GM13976 (cell line): ENCODE measurements around the gene HDHD3.

ENCODE experiments used
- DNase-seq: peaks from one replicate; pipeline ENCODE4 v3.0.0; 2012; ENCODE audit warnings: low spot score
- CTCF ChIP-seq: IDR thresholded peaks from 2 replicates; pipeline ENCODE4 v1.5.1; 2012; ENCODE audit warnings: borderline replicate concordance, mild to moderate bottlenecking; ENCODE audit not compliant: insufficient read depth; ENCODE audit errors: extremely low read depth, missing control alignments, control extremely low read depth
- in situ Hi-C: fragments of 300-500 bp; cut with MboI; formaldehyde crosslinking; loops from one replicate; pipeline ENCODE4 v1.12.0; 2022; ENCODE audit warnings: low sequenced_read_pairs, mixed read lengths, inconsistent platforms; ENCODE audit not compliant: unreplicated experiment

The HDHD3 gene

GRCh38 chr9:113343732-113344231, 33.0 kb downstream of the HDHD3 start:
- in situ Hi-C loops, result no loop called here
- TF ChIP-seq CTCF, result no peak
- DNase-seq, result no peak

GRCh38 chr9:113341712-113342410, 34.9 kb downstream of the HDHD3 start:
- no peak for TF ChIP-seq CTCF
- in situ Hi-C loops, result no loop called here
- no peak for DNase-seq

GRCh38 chr9:113340011-113340699, 36.6 kb downstream of the HDHD3 start, which contains the start of gene WDR31:
TSS of gene WDR31 (minus strand) at chr9:113340275. CDS start at chr9:113332022, 8,253 bp downstream.
- TF ChIP-seq CTCF, result no peak
- in situ Hi-C loops, result no loop called here
- DNase-seq, result peak; percentile 95

- in situ Hi-C loops, result no loop called here
- no peak for TF ChIP-seq CTCF
- DNase-seq, result no peak
Measured at GRCh38 chr9:113337714-113338113, 39.1 kb downstream of the HDHD3 start.

GRCh38 chr9:113331780-113332179, 45.0 kb downstream of the HDHD3 start:
- DNase-seq, result no peak
- in situ Hi-C loops, result no loop called here

GRCh38 chr9:113328045-113328782, 48.6 kb downstream of the HDHD3 start:
- no peak for TF ChIP-seq CTCF
- in situ Hi-C loops, result no loop called here
- DNase-seq, result no peak

More at GRCh38 chr9:113331780-113332179, 45.0 kb downstream of the HDHD3 start:
- no peak for TF ChIP-seq CTCF
